Natural killer cell (primary cell): ENCODE results near the gene MAST2. TPM values are rescaled to one million over a fixed set of nuclear protein-coding genes. Genes with fewer than 3 reads are reported as not detected.

Experiments used
- ATAC-seq, 3 donors: fragments of 150-1000 bp in 2 of 3; fragments of 200-7000 bp in 1 of 3; cut with Tn5 transposase; 1 replicate in 1 of 3; 2 replicates in 2 of 3; pipeline ENCODE4 v1.10.0; 2021; ENCODE audit warnings: mild to moderate bottlenecking in 2 of 3, moderate library complexity in 2 of 3
- DNase-seq, 2 donors: peaks; one replicate each; pipeline versions ENCODE4 v3.0.0 to v3.0.0-alpha.2; 2013 to 2021; ENCODE audit warnings: mixed read lengths in 1 of 2
- H3K27ac ChIP-seq: one replicate; pipeline ENCODE4 v1.5.1; 2013; ENCODE audit warnings: mild to moderate bottlenecking, low read length
- H3K27me3 ChIP-seq: one replicate; pipeline ENCODE4 v1.6.1; 2013; ENCODE audit warnings: low read length; ENCODE audit not compliant: control insufficient read depth, insufficient read depth
- H3K36me3 ChIP-seq: one replicate; pipeline ENCODE4 v1.6.1; 2013; ENCODE audit warnings: low read length; ENCODE audit not compliant: control insufficient read depth, insufficient read depth
- H3K4me1 ChIP-seq: one replicate; pipeline ENCODE4 v1.6.1; 2013; ENCODE audit warnings: low read length; ENCODE audit not compliant: control insufficient read depth, insufficient read depth
- H3K4me3 ChIP-seq: one replicate; pipeline ENCODE4 v1.5.1; 2013; ENCODE audit warnings: low read length
- H3K9me3 ChIP-seq: one replicate; pipeline ENCODE4 v1.6.1; 2013; ENCODE audit warnings: low read length; ENCODE audit not compliant: control insufficient read depth, insufficient read depth
- H3K27ac Mint-ChIP-seq, 2 donors: one replicate each; pipeline ENCODE4 v1.8.0; 2022; ENCODE audit warnings: mild to moderate bottlenecking in 2 of 2, mixed read lengths in 2 of 2, moderate library complexity in 1 of 2
- H3K27me3 Mint-ChIP-seq, 2 donors: one replicate each; pipeline ENCODE4 v1.8.0; 2022; ENCODE audit warnings: low read depth in 2 of 2, mixed read lengths in 2 of 2
- H3K36me3 Mint-ChIP-seq: one replicate; pipeline ENCODE4 v1.8.0; 2022; ENCODE audit warnings: mixed read lengths
- H3K4me1 Mint-ChIP-seq, 2 donors: one replicate each; pipeline ENCODE4 v1.8.0; 2022; ENCODE audit warnings: mixed read lengths in 2 of 2
- H3K4me3 Mint-ChIP-seq: one replicate; pipeline ENCODE4 v1.8.0; 2022; ENCODE audit warnings: mild to moderate bottlenecking, moderate library complexity, mixed read lengths
- H3K9me3 Mint-ChIP-seq, 2 donors: one replicate each; pipeline ENCODE4 v1.8.0; 2022; ENCODE audit warnings: mixed read lengths in 2 of 2
- WGBS: methylation state at CpG from one replicate; pipeline ENCODE4 v1.1.7; 2013; ENCODE audit warnings: missing lambda C conversion rate; ENCODE audit not compliant: insufficient coverage; 5-methylcytosine and 5-hydroxymethylcytosine counted together
- intact Hi-C: fragments of 100-400 bp; cut with micrococcal nuclease; formaldehyde crosslinking; loops from one replicate; pipeline ENCODE4 v1.14.2; 2022
- total RNA-seq, 4 donors: library from RNA; stranded (reverse); fragments of 120-200 nt in 1 of 4; gene quantifications; one replicate each; pipeline versions ENCODE4 v1.2.3 to v1.2.4, GENCODE V29; 2013 to 2022
- TF ChIP-seq, protein P1 (sequence below): fragments of 200-600 bp; IDR thresholded peaks from one replicate; pipeline ENCODE4 v1.8.0; 2022; ENCODE audit warnings: antibody characterized with exemption

MAST2 gene
- total RNA-seq, 3 donors from 2014 or later (not counting 1 experiment from before 2014, with no cell fraction given): 25.3 to 28.6 (median 27.9) TPM

- TF ChIP-seq, protein P1, sequence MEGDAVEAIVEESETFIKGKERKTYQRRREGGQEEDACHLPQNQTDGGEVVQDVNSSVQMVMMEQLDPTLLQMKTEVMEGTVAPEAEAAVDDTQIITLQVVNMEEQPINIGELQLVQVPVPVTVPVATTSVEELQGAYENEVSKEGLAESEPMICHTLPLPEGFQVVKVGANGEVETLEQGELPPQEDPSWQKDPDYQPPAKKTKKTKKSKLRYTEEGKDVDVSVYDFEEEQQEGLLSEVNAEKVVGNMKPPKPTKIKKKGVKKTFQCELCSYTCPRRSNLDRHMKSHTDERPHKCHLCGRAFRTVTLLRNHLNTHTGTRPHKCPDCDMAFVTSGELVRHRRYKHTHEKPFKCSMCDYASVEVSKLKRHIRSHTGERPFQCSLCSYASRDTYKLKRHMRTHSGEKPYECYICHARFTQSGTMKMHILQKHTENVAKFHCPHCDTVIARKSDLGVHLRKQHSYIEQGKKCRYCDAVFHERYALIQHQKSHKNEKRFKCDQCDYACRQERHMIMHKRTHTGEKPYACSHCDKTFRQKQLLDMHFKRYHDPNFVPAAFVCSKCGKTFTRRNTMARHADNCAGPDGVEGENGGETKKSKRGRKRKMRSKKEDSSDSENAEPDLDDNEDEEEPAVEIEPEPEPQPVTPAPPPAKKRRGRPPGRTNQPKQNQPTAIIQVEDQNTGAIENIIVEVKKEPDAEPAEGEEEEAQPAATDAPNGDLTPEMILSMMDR: no peak
- H3K9me3 Mint-ChIP-seq: no peaks in the 10 kb centered on the region
- intact Hi-C loops: no loop called here
- H3K4me1 Mint-ChIP-seq: no peaks in the 10 kb centered on the region
- H3K36me3 Mint-ChIP-seq: no peaks in the 10 kb centered on the region
- 100% methylated on average over 2 of the region's 2 CpGs for WGBS
- Histone ChIP-seq H3K36me3 (peaks cover 11% of the 10 kb centered on the region), H3K27ac (no peak overlapping the region), H3K4me1 (no peaks in the 10 kb centered on the region), H3K27me3 (no peaks in the 10 kb centered on the region), H3K4me3 (no peak overlapping the region), H3K9me3 (no peaks in the 10 kb centered on the region)
- H3K27ac Mint-ChIP-seq: no peak overlapping the region
- DNase-seq (no peak), ATAC-seq (no peak)
- no peak overlapping the region for H3K4me3 Mint-ChIP-seq
- no peaks in the 10 kb centered on the region for H3K27me3 Mint-ChIP-seq
Measured at GRCh38 chr1:46021046-46021996, 217.9 kb downstream of the MAST2 start.

GRCh38 chr1:46026531-46026930 lies 223.1 kb downstream of the MAST2 start:
- Mint-ChIP-seq H3K9me3 (no peaks in the 10 kb centered on the region), H3K4me3 (no peak overlapping the region), H3K36me3 (no peaks in the 10 kb centered on the region), H3K27me3 (no peaks in the 10 kb centered on the region), H3K4me1 (no peaks in the 10 kb centered on the region), H3K27ac (no peak overlapping the region)
- TF ChIP-seq, protein P1: no peak
- peaks cover 19% of the 10 kb centered on the region for H3K36me3 ChIP-seq
- WGBS: 92% methylated on average over 3 of the region's 3 CpGs
- H3K27ac ChIP-seq: no peak overlapping the region
- no peak overlapping the region for H3K4me3 ChIP-seq
- no peak for ATAC-seq
- H3K4me1 ChIP-seq: no peaks in the 10 kb centered on the region
- intact Hi-C loops: no loop called here
- no peaks in the 10 kb centered on the region for H3K27me3 ChIP-seq
- H3K9me3 ChIP-seq: no peaks in the 10 kb centered on the region
- DNase-seq: no peak

GRCh38 chr1:46027788-46028573 lies 224.6 kb downstream of the MAST2 start:
- no peak overlapping the region for H3K4me3 ChIP-seq
- peaks cover 11% of the 10 kb centered on the region for H3K36me3 ChIP-seq
- no peak overlapping the region for H3K27ac ChIP-seq
- Mint-ChIP-seq H3K4me1 (no peaks in the 10 kb centered on the region), H3K27me3 (no peaks in the 10 kb centered on the region), H3K36me3 (no peaks in the 10 kb centered on the region), H3K27ac (no peak overlapping the region), H3K9me3 (no peaks in the 10 kb centered on the region), H3K4me3 (no peak overlapping the region)
- DNase-seq: no peak
- H3K9me3 ChIP-seq: no peaks in the 10 kb centered on the region
- TF ChIP-seq, protein P1: no peak
- no peaks in the 10 kb centered on the region for H3K4me1 ChIP-seq
- H3K27me3 ChIP-seq: no peaks in the 10 kb centered on the region
- WGBS: 97% methylated on average over 8 of the region's 8 CpGs
- intact Hi-C loops: no loop called here
- ATAC-seq: no peak
